SH-SY5Y (cell line): ENCODE measurements around the gene ZNF282.

Source experiments
- GATA2 ChIP-seq: IDR thresholded peaks from 2 replicates; pipeline ENCODE4 v1.6.1; 2011; ENCODE audit warnings: mild to moderate bottlenecking, low read depth, low read length
- GATA3 ChIP-seq: IDR thresholded peaks from 2 replicates; pipeline ENCODE4 v1.6.1; 2011; ENCODE audit warnings: low read depth, mild to moderate bottlenecking, low read length, moderate library complexity

Gene ZNF282

GRCh38 chr7:149225656-149226055, 30.3 kb downstream of the ZNF282 start:
- TF ChIP-seq GATA2 (no peak), GATA3 (no peak)

GRCh38 chr7:149226840-149227494, 31.6 kb downstream of the ZNF282 start:
- TF ChIP-seq GATA2 (no peak), GATA3 (no peak)

- TF ChIP-seq GATA2 (no peak), GATA3 (no peak)
Measured at GRCh38 chr7:149228831-149229471, 33.6 kb downstream of the ZNF282 start.

DNA sequence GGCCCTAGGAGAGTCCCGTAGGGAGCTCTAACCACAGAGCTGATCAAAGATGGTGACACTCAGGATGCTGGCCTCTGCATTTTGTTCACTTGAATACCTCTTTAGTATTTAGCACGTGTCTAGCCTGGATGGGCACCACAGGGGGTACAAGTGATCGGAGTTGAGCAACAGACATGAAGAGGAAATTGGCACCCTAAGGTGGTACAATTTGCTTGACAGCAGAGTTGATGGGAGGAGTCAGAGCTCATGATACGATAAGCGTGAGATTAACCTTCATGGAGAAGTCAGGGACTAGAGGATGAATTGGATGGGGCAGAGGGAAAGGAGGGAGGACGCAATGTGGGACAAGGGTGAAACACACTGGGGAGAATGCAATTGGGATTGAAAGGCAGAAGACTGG, 34.2 kb downstream of the ZNF282 start:
- TF ChIP-seq GATA2 = no peak
- no peak for TF ChIP-seq GATA3

DNA sequence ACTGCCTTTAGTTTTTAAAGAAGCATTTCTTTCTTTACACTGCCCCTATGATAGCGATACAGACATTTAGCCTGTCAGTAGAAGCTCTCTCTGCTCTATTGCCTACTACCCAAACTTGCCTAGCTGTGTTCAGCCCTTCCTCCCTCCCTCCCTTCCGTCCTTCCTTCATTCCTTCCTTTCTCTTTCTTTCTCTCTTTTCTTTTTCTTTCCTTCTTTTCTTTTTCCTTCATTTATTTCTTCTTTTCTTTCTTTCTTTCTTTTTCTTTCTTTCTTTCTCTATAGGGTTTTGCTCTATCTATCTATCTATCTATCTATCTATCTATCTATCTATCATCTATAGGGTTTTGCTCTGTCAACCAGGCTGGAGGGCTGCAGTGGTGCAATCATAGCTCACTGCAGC, 37.0 kb downstream of the ZNF282 start:
- no peak for TF ChIP-seq GATA3
- TF ChIP-seq GATA2 = no peak

DNA sequence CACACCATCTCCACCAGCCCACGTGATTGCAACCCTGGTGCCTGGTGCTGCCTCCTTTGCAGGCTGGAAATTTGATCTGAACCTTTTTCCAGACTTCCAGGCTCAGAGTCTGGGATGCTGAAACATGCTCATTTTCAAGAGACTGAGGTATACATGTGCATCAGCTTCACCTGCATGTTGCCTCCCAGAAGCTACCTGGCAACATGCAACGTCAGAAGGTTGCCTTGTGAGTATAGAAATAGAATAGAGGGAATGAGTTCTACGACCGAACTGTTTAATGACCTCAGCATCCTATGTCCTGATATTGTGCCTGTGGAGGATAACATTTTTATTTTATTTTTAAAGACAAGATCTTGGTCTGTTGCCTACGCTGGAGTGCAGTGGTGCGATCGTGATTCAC, 42.2 kb downstream of the ZNF282 start:
- no peak for TF ChIP-seq GATA2
- no peak for TF ChIP-seq GATA3

GRCh38 chr7:149238051-149238450, 42.7 kb downstream of the ZNF282 start:
- TF ChIP-seq GATA3 (no peak), GATA2 (no peak)

DNA sequence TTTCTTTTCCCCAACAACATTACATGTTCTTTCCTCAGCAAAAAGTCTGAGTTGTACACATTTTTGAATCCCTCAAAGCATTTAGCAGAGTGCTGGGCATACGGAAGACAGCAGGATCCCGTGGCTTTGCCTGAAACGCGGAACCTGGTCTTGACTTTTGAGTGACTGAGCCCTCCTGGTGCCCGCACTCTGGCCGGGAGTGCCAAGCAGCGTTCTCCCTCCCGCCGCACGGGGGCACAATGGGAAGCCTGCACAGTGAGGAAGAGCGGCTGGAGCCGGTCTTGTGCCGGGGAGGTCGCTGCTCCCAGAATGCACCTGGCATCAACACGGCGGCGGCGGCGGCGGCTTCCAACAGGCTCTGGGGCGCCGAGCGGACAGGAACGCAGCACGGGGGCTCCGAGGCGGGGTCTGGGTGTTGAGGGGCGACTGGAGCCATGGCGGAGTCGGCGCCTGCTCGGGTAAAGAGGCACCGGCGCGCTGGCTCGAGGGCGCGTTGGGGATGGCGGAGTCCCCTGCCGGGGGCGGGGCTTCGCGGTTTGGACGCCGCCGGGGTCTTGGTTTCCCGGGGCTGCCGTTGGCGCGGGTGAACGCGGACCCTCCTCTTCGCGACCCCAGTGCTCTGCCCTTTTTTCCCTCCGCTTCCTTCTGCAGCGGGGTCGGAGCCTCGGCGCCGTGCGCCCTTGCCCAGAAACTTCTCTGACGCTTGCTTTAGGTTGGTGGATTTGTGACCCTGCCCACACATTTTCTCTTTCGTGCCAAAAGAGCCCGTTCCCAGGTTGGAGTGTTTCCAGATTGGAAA, 44.2 kb downstream of the ZNF282 start, which contains the start of gene ZNF212:
Gene ZNF212, plus strand, starts transcription at position 307 of the 799 bp plus-strand sequence. Its CDS starts 128 bp downstream, at position 435.
- TF ChIP-seq GATA3 = no peak
- TF ChIP-seq GATA2 = no peak

- TF ChIP-seq GATA2 (no peak), GATA3 (no peak)
Measured at GRCh38 chr7:149240637-149241036, 45.3 kb downstream of the ZNF282 start.

- TF ChIP-seq GATA3 = no peak
- no peak for TF ChIP-seq GATA2
Measured at GRCh38 chr7:149241696-149242095, 46.4 kb downstream of the ZNF282 start.

DNA sequence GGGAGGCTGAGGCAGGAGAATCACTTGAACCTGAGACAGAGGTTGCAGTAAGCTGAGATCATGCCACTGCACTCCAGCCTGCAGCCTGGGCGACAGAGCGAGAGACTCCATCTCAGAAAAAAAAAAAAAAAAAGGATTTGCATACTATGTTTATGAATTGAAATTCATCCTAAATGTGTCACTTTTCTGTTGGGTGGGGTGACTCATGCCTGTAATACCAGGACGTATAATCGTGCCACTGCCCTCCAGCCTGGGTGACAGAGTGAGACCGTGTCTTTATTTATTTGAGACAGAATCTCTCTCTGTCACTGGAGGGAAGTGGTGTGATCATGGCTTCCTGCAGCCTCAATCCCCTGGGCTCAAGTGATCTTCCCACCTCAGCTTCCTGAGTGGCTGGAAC, 49.9 kb downstream of the ZNF282 start:
- no peak for TF ChIP-seq GATA3
- no peak for TF ChIP-seq GATA2

GRCh38 chr7:149245744-149246143, 50.4 kb downstream of the ZNF282 start:
- TF ChIP-seq GATA2 (no peak), GATA3 (no peak)

- no peak for TF ChIP-seq GATA2
- TF ChIP-seq GATA3 = no peak
Measured at GRCh38 chr7:149248777-149249176, 53.4 kb downstream of the ZNF282 start.

DNA sequence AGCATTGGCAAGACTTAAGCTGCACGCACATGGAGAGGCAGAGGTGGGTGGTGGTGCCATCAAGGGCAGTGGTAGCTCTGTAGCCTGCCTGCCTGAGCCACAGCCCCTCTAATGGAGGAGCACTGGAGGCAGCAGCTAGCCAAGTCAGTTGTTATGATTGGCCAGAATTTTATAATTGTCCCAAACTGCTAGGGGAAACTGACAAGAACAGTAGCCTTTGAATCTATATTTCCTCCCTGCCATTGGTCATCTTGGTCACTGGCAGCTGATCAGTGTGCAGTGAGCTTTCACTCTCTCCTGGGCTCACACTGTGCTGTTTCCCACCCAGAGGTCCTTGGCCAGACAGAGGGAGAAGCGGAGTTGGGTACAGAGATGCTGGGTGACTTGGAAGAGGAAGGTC, 57.0 kb downstream of the ZNF282 start:
- TF ChIP-seq GATA3 (no peak), GATA2 (no peak)
